ENCODE measurements around the gene PARD6A. TPM values are rescaled to one million over a fixed set of nuclear protein-coding genes. Genes with fewer than 3 reads are reported as not detected.

The PARD6A gene
- total RNA-seq, 1 experiment from 2014 or later, result 10.8 TPM

- Mint-ChIP-seq H3K36me3 (ENCODE audit: insufficient read depth in 1 of 3, low read depth in 3 of 3) (peaks cover 11 to 28% (median 17%) of the 10 kb centered on the region in 3 experiments), H3K27me3 (ENCODE audit: low read depth) (peaks cover 4% of the 10 kb centered on the region), H3K4me1 (peaks cover 12 to 21% of the 10 kb centered on the region in 2 experiments), H3K9me3 (no peaks in the 10 kb centered on the region; a peak in 1 of 5 replicates), H3K4me3 (peak overlapping the region in 1 of 2 experiments; percentile 94; a peak in 2 of 5 replicates), H3K27ac (no peak overlapping the region)
- H3K56ac ChIP-seq (ENCODE audit: insufficient read length, low read depth, low read length), result no peak overlapping the region
- no peak overlapping the region for H2AK5ac ChIP-seq (ENCODE audit: insufficient read length, low read length)
- no peak overlapping the region for H3K18ac ChIP-seq (ENCODE audit: insufficient read length, low read depth, low read length)
- H2AFZ ChIP-seq (ENCODE audit: low read length), result no peak overlapping the region
- no peak overlapping the region for H3K9ac ChIP-seq (ENCODE audit: extremely low read depth, insufficient read length, low read length)
- TF ChIP-seq CTCF (conservative IDR thresholded peaks at IDR 0.05), result no peak
- H4K8ac ChIP-seq (replicated peaks; ENCODE audit: insufficient read length, low read depth, low read length), result no peak overlapping the region
- H3K4me2 ChIP-seq (ENCODE audit: insufficient read depth, insufficient read length, low read length), result no peak overlapping the region
- H4K91ac ChIP-seq (ENCODE audit: insufficient read length, low read depth, low read length), result no peak overlapping the region
- no peak overlapping the region for H2BK15ac ChIP-seq (ENCODE audit: low read depth, low read length)
- H3T11ph ChIP-seq (ENCODE audit: low read length), result no peak overlapping the region
- H3K23me2 ChIP-seq (ENCODE audit: insufficient read length, low read depth, low read length, poor library complexity, severe bottlenecking), result peaks cover 15% of the 10 kb centered on the region
- H3K9me3 ChIP-seq (ENCODE audit: control insufficient read depth, low read depth, low read length), result no peaks in the 10 kb centered on the region
- H3K79me1 ChIP-seq (ENCODE audit: insufficient read depth, low read depth, low read length, poor library complexity, severe bottlenecking), result no peaks in the 10 kb centered on the region
- no peak overlapping the region for H3K14ac ChIP-seq (ENCODE audit: insufficient read depth, low read length)
- H3K23ac ChIP-seq (ENCODE audit: insufficient read length, low read depth, low read length), result no peak overlapping the region
- H2BK120ac ChIP-seq (ENCODE audit: low read depth, low read length, poor library complexity, severe bottlenecking), result no peak overlapping the region
- no peak overlapping the region for H2BK5ac ChIP-seq (ENCODE audit: insufficient read length, low read length)
- no peak overlapping the region for H3K27ac ChIP-seq (ENCODE audit: insufficient read length, low read depth, low read length)
- H4K20me1 ChIP-seq (ENCODE audit: control insufficient read depth, insufficient read depth, insufficient read length), result no peaks in the 10 kb centered on the region
- H3K4me1 ChIP-seq (ENCODE audit: insufficient read depth, low read length), result no peaks in the 10 kb centered on the region
- H3K4ac ChIP-seq (ENCODE audit: low read depth, low read length), result no peak overlapping the region
- no peak for DNase-seq
- no CpG with 5 or more reads among the region's 18 CpGs for WGBS (ENCODE audit: extremely low coverage, insufficient read length, low lambda C conversion rate)
- H2BK12ac ChIP-seq (ENCODE audit: insufficient read length, low read depth, low read length), result no peak overlapping the region
- no peaks in the 10 kb centered on the region; the same call in 1 of the 2 replicates for H3K27me3 ChIP-seq (ENCODE audit: insufficient read depth, low read length)
- H2BK20ac ChIP-seq (ENCODE audit: low read depth, low read length, poor library complexity, severe bottlenecking), result no peak overlapping the region
- no peaks in the 10 kb centered on the region for H3K79me2 ChIP-seq (ENCODE audit: insufficient read depth, low read length)
- H4K5ac ChIP-seq (ENCODE audit: insufficient read length, low read depth, low read length), result no peak overlapping the region
These were observed 2.8 kb upstream of the PARD6A start for GRCh38 chr16:67657751-67658518.
